HL-60 (cell line): ENCODE results near the gene ASTN2.

Experiments
- GABPA ChIP-seq: IDR thresholded peaks from 2 replicates; pipeline ENCODE4 v1.6.1; 2012; ENCODE audit warnings: low read depth
- POLR2AphosphoS5 ChIP-seq: IDR thresholded peaks from 2 replicates; pipeline ENCODE4 v1.6.1; 2012; ENCODE audit warnings: low read depth
- SPI1 ChIP-seq: IDR thresholded peaks from 2 replicates; pipeline ENCODE4 v1.6.1; 2012; ENCODE audit warnings: low read depth, mild to moderate bottlenecking, borderline replicate concordance
- TF ChIP-seq, protein P1 (sequence below): IDR thresholded peaks from one replicate; pipeline ENCODE4 v1.5.1; 2011; ENCODE audit warnings: low read length, control low read depth, inconsistent platforms; ENCODE audit not compliant: insufficient read depth
- TF ChIP-seq, protein P2 (sequence below): IDR thresholded peaks from 2 replicates; pipeline ENCODE4 v1.6.1; 2012; ENCODE audit warnings: low read depth; ENCODE audit not compliant: insufficient replicate concordance

DNA sequence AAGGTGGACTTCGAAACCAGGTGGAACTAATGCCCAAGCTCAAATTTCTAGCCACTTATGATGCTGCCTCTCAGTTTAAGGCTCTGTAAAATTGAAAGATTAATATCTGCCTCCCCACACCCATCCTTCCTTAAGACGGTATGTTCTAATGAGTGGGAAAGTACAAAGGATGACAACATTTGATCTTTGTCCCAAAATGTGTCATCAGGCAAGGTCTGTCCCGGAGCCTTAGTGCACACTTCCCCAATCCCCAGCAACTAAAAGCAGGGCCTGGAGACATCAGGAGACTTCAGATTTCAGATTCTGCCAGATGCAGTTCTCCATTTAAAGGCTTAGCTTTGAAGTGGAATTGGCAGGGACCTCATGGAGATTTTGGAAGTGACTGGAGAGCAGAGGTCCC, 316.5 kb downstream of the ASTN2 start:
- TF ChIP-seq, protein P1, sequence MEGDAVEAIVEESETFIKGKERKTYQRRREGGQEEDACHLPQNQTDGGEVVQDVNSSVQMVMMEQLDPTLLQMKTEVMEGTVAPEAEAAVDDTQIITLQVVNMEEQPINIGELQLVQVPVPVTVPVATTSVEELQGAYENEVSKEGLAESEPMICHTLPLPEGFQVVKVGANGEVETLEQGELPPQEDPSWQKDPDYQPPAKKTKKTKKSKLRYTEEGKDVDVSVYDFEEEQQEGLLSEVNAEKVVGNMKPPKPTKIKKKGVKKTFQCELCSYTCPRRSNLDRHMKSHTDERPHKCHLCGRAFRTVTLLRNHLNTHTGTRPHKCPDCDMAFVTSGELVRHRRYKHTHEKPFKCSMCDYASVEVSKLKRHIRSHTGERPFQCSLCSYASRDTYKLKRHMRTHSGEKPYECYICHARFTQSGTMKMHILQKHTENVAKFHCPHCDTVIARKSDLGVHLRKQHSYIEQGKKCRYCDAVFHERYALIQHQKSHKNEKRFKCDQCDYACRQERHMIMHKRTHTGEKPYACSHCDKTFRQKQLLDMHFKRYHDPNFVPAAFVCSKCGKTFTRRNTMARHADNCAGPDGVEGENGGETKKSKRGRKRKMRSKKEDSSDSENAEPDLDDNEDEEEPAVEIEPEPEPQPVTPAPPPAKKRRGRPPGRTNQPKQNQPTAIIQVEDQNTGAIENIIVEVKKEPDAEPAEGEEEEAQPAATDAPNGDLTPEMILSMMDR: no peak
- no peak for TF ChIP-seq POLR2AphosphoS5
- TF ChIP-seq, protein P2, sequence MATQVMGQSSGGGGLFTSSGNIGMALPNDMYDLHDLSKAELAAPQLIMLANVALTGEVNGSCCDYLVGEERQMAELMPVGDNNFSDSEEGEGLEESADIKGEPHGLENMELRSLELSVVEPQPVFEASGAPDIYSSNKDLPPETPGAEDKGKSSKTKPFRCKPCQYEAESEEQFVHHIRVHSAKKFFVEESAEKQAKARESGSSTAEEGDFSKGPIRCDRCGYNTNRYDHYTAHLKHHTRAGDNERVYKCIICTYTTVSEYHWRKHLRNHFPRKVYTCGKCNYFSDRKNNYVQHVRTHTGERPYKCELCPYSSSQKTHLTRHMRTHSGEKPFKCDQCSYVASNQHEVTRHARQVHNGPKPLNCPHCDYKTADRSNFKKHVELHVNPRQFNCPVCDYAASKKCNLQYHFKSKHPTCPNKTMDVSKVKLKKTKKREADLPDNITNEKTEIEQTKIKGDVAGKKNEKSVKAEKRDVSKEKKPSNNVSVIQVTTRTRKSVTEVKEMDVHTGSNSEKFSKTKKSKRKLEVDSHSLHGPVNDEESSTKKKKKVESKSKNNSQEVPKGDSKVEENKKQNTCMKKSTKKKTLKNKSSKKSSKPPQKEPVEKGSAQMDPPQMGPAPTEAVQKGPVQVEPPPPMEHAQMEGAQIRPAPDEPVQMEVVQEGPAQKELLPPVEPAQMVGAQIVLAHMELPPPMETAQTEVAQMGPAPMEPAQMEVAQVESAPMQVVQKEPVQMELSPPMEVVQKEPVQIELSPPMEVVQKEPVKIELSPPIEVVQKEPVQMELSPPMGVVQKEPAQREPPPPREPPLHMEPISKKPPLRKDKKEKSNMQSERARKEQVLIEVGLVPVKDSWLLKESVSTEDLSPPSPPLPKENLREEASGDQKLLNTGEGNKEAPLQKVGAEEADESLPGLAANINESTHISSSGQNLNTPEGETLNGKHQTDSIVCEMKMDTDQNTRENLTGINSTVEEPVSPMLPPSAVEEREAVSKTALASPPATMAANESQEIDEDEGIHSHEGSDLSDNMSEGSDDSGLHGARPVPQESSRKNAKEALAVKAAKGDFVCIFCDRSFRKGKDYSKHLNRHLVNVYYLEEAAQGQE: no peak
- no peak for TF ChIP-seq SPI1
- TF ChIP-seq GABPA: no peak
